Hepatocyte (in vitro differentiated cells): ENCODE measurements around the gene SLC4A5. TPM values are rescaled to one million over a fixed set of nuclear protein-coding genes. Genes with fewer than 3 reads are reported as not detected.

Experiments used
- DNase-seq: peaks from one replicate; pipeline ENCODE4 v3.0.0-alpha.2; 2016; ENCODE audit warnings: low spot score
- H2AFZ ChIP-seq: fragments of 200-600 bp; sonication (generic); 2 replicates; pipeline ENCODE4 v1.6.0; 2016; ENCODE audit warnings: antibody characterized with exemption, mild to moderate bottlenecking
- H3K27ac ChIP-seq: fragments of 200-600 bp; sonication (generic); 2 replicates; pipeline ENCODE4 v1.5.1; 2016; ENCODE audit warnings: mild to moderate bottlenecking
- H3K27me3 ChIP-seq: fragments of 200-600 bp; sonication (generic); 2 replicates; pipeline ENCODE4 v1.6.1; 2016
- H3K36me3 ChIP-seq: fragments of 200-600 bp; sonication (generic); replicated peaks from 2 replicates; pipeline ENCODE4 v1.5.1; 2016; ENCODE audit warnings: low read depth; ENCODE audit not compliant: insufficient read depth
- H3K4me1 ChIP-seq: fragments of 200-600 bp; sonication (generic); 2 replicates; pipeline ENCODE4 v1.5.1; 2016; ENCODE audit warnings: mild to moderate bottlenecking, moderate library complexity; ENCODE audit not compliant: insufficient read depth
- H3K4me2 ChIP-seq: fragments of 200-600 bp; sonication (generic); 2 replicates; pipeline ENCODE4 v1.6.0; 2016
- H3K4me3 ChIP-seq: fragments of 200-600 bp; sonication (generic); 2 replicates; pipeline ENCODE4 v1.5.1; 2016; ENCODE audit warnings: mild to moderate bottlenecking
- H3K79me2 ChIP-seq: fragments of 200-600 bp; sonication (generic); 2 replicates; pipeline ENCODE4 v1.6.0; 2017; ENCODE audit warnings: mild to moderate bottlenecking
- H3K9me2 ChIP-seq: fragments of 200-600 bp; sonication (generic); replicated peaks from 2 replicates; pipeline ENCODE4 v1.6.0; 2017; ENCODE audit warnings: mild to moderate bottlenecking; ENCODE audit not compliant: insufficient read depth
- H3K9me3 ChIP-seq: fragments of 200-600 bp; sonication (generic); 2 replicates; pipeline ENCODE4 v1.5.1; 2016; ENCODE audit warnings: low read depth, mild to moderate bottlenecking
- H4K20me1 ChIP-seq: fragments of 200-600 bp; sonication (generic); 2 replicates; pipeline ENCODE4 v1.6.0; 2016; ENCODE audit warnings: mild to moderate bottlenecking; ENCODE audit not compliant: insufficient read depth, poor library complexity, severe bottlenecking
- CTCF ChIP-seq: fragments of 200-600 bp; sonication (generic); IDR thresholded peaks from 2 replicates; pipeline ENCODE4 v1.5.1; 2016; ENCODE audit warnings: antibody characterized with exemption, mild to moderate bottlenecking; ENCODE audit not compliant: poor library complexity
- EZH2 ChIP-seq: fragments of 200-600 bp; sonication (generic); IDR thresholded peaks from 2 replicates; pipeline ENCODE4 v1.6.1; 2016; ENCODE audit warnings: antibody characterized with exemption, mild to moderate bottlenecking, borderline replicate concordance
- EZH2phosphoT487 ChIP-seq: fragments of 200-600 bp; sonication (generic); IDR thresholded peaks from one replicate; pipeline ENCODE4 v1.6.1; 2018; ENCODE audit warnings: antibody characterized with exemption, mild to moderate bottlenecking, low read depth, moderate library complexity; ENCODE audit not compliant: unreplicated experiment, severe bottlenecking
- WGBS: methylation state at CpG from one replicate; pipeline ENCODE4 v1.1.6; 2016; ENCODE audit warnings: low lambda C conversion rate; ENCODE audit errors: missing lambda C conversion rate; 5-methylcytosine and 5-hydroxymethylcytosine counted together
- polyA plus RNA-seq: library from polyadenylated mRNA; unstranded; fragments of >200 nt; fragmentation: Nextera tagmentation; extraction: Ambion mirVana; gene quantifications from 2 replicates; pipeline ENCODE4 v1.2.1, GENCODE V29; 2016
- total RNA-seq: library from RNA; depleted of rRNA; stranded (reverse); fragments of >200 nt; gene quantifications from 2 replicates; pipeline ENCODE4 v1.2.3, GENCODE V29; 2014

The SLC4A5 gene
- total and polyA plus RNA-seq, 2 experiments from 2014 or later: 0.28 to 1.5 TPM

DNA sequence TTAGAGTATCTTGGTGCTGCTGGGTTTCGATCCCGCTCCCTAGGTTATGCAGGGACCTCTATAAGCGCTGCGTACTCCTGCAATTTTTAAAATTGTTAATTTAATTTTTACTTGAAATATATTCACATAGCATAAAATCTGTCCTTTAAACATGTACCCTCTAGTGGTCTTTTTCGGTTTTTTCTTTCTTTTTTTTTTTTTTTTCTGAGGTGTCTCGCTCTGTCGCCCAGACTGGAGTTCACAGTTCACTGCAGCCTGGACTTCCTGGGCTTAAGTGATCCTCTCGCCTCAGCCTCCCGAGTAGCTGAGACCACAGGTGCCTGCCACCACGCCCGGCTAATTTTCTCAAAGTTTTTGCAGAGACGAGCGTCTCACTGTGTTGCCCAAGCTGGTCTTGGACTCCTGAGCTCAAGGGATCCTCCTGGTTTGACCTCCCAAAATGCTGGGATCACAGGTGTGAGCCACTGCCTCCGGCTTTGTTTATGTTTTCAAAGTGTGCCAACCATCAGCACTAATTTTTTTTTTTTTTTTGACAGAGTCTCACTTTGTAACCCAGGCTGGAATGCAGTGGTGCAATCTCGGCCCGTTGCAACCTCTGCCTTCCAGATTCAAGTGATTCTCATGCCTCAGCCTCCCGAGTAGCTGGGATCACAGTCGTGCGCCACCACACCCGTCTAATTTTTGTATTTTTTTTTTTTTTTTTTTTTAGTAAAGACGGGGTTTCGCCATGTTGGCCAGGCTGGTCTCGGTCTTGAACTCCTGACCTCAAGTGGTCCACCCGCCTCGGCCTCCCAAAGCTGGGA is 164.0 kb downstream of the SLC4A5 start:
- Histone ChIP-seq H3K79me2 (peaks cover 38% of the 10 kb centered on the region), H2AFZ (peak overlapping the region; percentile 39), H3K9me2 (no peaks in the 10 kb centered on the region), H3K4me2 (peak overlapping the region; percentile 61), H3K27me3 (no peaks in the 10 kb centered on the region), H4K20me1 (peaks cover 36% of the 10 kb centered on the region), H3K4me1 (peaks cover 7% of the 10 kb centered on the region), H3K9me3 (no peaks in the 10 kb centered on the region), H3K36me3 (no peaks in the 10 kb centered on the region), H3K4me3 (peak overlapping the region; percentile 15), H3K27ac (peak overlapping the region; percentile 39)
- TF ChIP-seq EZH2 (no peak), CTCF (peak; percentile 53), EZH2phosphoT487 (no peak)
- peak; percentile 21 for DNase-seq
- WGBS: 58% methylated on average over 24 of the region's 25 CpGs

DNA sequence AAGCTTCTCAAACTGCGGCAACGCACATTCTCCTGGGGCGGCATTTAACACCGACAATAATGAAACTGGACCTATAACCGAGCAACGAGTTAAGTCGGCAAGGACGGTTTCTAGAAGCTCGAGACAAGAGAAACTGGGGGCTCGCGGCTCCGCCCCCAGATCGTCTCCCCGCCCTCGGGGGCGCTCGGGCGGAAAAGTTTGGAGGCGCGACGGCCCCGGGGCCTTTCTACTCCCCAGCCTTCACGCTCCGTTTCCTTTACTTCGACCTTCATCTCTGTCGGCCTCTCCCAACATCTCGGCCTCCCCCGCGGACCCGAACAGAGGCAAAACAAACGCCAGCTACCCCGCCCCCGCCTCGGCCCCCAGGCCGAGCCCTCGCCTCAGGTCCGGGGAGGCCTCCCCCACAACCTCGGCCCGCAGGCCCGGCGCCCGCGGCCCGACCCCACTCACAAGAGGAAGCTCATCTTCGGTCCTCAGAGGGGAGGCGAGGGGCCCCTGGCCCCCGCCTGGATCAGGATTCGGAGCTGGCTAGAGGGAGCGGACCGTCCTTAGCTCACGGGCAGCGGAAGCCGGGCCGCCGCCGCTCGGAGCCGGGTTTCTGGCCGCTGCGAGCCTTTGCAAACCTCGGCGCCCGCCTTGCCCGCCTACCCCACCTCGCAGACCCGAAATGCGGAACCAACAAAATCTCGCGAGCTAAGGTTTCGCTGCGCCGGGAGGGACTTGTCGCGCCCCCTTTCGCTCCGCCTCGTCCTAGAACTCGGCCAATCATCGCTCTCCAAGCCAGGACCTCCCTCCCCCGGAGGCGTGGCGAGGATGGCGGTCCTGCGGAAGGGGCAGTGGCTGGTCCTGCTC is 164.8 kb downstream of the SLC4A5 start, which contains the start of gene MOB1A:
MOB1A (minus strand) TSS at position 669 of the 852 bp plus-strand sequence; CDS start at position 464, 205 bp downstream.
- Histone ChIP-seq H3K4me2 (peak within 1 kb of the TSS; percentile 79), H3K79me2 (peaks cover 47% of the 10 kb centered on the region), H2AFZ (peak within 1 kb of the TSS; percentile 72), H3K4me1 (peaks cover 7% of the 10 kb centered on the region), H3K4me3 (peak within 1 kb of the TSS; percentile 48), H3K27ac (peak within 1 kb of the TSS; percentile 92), H3K36me3 (no peaks in the 10 kb centered on the region), H3K9me2 (no peaks in the 10 kb centered on the region), H4K20me1 (peaks cover 41% of the 10 kb centered on the region), H3K27me3 (no peaks in the 10 kb centered on the region), H3K9me3 (no peaks in the 10 kb centered on the region)
- TF ChIP-seq EZH2phosphoT487 (no peak), EZH2 (no peak), CTCF (no peak)
- peak; percentile 99 for DNase-seq
- WGBS: under 1% methylated on average over 62 of the region's 84 CpGs

DNA sequence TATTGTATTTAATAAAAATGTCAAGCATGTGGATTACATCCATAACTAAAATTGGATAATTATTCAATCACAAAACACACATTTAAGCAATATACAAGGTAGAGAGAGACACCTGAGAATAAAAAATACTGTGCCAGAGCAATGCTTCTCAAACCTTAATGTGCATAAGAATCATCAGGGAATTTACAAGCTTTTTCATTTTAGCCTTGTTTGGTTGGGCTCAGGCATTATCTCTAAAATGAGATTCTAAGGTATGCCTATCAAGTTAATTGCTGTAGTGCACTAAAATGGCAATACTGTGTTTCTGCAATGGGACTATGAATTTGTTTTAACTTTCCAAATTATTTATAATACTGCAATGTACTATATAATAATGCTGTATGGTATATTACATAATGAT is 165.5 kb downstream of the SLC4A5 start:
- no peak for TF ChIP-seq EZH2
- TF ChIP-seq EZH2phosphoT487: no peak
- Histone ChIP-seq H3K36me3 (no peaks in the 10 kb centered on the region), H3K4me2 (peak overlapping the region; percentile 79), H2AFZ (peak overlapping the region; percentile 72), H3K9me3 (no peaks in the 10 kb centered on the region), H3K4me1 (peaks cover 7% of the 10 kb centered on the region), H3K27me3 (no peaks in the 10 kb centered on the region), H3K79me2 (peaks cover 54% of the 10 kb centered on the region), H3K4me3 (peak overlapping the region; percentile 48), H4K20me1 (peaks cover 48% of the 10 kb centered on the region), H3K9me2 (no peaks in the 10 kb centered on the region), H3K27ac (peak overlapping the region; percentile 92)
- no peak for DNase-seq
